ELF-1 (cell line): Measurements from ENCODE around the gene EPYC.

Source experiments
- DNase-seq: peaks from one replicate; pipeline ENCODE4 v3.0.0-alpha.2; 2016; ENCODE audit warnings: low read depth, low spot score

Gene EPYC, protein sequence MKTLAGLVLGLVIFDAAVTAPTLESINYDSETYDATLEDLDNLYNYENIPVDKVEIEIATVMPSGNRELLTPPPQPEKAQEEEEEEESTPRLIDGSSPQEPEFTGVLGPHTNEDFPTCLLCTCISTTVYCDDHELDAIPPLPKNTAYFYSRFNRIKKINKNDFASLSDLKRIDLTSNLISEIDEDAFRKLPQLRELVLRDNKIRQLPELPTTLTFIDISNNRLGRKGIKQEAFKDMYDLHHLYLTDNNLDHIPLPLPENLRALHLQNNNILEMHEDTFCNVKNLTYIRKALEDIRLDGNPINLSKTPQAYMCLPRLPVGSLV

DNA sequence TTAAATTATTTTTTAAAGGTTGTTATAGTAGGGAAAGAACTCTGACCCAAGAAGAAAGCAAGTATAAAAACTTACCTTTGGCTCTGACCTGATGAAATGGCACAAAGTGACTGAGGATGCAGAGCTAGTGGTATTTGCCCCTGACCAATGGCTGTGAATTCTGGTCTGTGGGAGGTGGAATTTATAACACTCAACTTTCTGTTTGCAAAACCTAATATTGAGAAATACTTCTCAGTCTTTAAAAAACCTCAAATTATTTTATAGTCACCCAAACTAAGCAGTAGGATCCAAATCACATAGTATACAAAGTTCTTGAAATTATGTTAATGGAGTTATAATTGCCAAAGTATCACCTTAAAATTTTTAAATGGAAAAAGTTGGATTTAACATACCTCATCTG is at the start of gene EPYC:
TSS of gene EPYC (minus strand) at position 101 of the 400 bp plus-strand sequence. CDS start 2,407 bp downstream, outside the sequence.
- no peak for DNase-seq

DNA sequence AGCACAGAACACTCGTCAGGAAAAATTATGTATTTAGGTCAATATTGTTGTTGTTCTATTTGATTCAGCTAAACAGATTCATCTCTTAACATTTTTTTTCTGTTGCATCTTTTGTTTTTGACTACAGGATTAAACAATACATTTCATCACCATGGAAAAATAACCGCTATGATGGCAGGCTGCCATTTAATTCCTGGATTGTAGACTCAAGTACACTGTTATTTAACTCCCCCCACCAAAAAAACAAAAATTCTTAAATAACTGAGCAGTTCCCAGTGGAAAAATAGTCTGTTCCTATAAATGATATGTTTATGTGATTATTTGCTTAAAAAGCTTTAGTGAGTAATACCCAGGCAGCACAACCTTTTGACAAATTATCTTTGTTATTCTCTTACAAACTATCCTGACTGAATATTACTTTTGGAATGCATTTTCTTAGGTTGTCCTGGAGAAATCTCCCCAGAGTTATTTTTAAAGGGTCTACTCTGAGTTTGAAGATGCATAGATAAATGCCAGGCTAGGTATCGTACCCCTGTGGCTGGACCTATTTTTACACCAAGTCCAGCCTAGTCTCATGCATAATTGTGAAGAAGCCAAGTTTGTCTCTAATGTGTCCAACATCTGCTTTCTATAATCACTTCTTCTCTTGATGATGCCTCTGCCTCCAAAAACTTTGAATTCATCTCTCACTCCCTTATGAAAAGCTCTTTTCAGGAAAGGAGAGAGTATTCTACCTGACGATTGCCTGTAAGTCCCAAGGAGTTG is 49.4 kb upstream of the EPYC start:
- DNase-seq: no peak

DNA sequence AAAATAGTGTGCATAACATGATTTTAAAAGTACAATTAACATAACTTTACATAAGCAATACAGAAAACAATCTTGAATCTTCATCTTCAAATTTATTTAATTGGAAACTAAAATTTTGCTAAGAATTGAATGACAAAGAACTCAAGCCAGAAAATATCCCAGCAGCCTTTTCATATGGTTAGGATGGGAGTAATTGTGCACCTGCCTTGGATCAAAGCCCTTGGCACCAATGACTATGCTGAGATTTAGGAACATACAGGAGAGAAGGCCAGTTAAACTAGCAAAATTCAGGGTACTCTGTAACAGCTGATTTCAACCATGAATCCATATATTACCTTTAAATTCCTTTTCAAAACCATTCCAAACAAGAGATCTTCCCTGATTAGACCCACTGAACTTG is 47.3 kb upstream of the EPYC start:
- no peak for DNase-seq

DNA sequence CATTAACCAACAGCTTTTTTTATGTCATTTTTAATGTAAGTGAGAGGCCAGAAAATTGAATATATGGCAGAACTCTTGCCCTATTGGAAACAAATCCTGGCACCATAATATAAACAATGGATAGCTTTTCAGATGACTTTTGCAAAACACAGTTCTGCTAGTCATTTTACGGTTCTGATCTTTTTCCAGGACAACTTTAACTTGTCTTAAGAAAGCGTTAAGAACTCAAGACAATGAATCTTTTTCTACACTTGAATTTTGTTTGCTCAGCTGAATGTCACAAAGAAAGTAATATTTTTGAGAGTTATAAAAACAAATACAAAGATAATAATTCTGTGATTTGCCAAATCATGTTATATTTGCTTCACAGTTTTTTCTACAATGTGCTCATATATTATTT is 39.8 kb upstream of the EPYC start:
- DNase-seq: no peak

DNA sequence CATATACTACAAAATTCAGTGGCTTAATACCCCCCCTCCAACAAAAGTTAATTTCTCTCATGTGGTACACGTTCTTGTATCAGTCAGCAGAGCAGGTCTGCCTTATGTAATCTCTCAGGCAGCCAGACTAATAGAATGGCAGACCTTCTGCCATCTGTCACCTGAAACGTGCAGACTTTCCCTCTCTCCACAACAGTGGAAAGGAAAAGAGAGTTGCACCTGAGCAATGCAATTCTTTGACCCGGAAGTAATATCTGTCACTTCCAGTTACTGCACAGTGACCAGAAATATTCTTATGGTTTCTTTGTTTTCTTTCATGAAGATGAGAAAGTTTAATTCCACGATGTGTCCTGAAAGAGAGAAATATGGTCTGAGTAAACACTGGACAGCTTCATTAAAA is 38.6 kb upstream of the EPYC start:
- DNase-seq: no peak

DNA sequence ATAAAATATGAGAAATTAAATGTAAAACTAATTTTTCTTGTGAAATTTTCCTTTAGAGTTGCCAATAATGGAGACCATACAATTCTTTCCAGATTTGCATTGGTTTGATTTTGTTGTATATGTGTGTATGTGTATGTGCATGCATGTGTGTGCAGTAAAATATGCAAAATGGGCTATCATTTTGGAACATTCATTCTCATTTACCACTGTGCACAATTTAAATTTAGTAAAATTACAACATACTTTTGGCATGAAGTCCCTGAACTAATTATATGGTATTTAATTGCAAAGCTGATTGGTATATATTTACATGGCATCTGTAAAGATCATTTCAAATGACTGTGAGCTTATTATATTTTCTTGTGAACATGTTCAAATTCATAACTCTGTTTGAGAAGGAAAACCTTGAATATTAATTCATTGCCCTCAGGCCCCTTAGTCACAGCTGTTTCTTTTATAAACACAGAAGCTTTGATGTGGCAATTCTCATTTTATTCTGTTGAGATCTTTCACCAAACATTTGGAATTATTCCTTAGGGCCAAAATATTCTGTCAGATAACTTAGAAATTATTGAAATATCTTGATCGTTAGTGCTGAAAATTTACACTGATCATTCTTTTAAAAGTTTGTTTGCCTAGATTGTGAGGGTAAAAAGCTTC is 35.5 kb upstream of the EPYC start:
- no peak for DNase-seq

DNA sequence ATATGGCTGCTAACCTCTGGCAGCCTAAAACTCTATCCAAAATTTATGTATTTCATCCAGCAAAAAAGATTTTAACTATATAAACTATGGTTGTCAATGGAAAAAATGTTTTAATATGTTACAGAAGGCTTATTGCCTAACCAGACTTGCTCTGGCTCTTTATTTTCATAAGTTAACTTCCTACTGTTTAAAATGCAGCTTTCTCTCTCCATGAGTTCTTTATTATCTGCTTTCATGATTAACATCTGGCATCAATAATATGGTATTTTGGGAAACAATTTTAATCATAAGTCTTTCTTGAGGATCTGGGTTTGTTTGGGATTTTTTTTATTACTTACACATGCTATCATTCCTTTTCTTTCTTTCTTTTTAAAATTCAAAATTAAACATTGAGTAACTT is 32.5 kb upstream of the EPYC start:
- DNase-seq: no peak

DNA sequence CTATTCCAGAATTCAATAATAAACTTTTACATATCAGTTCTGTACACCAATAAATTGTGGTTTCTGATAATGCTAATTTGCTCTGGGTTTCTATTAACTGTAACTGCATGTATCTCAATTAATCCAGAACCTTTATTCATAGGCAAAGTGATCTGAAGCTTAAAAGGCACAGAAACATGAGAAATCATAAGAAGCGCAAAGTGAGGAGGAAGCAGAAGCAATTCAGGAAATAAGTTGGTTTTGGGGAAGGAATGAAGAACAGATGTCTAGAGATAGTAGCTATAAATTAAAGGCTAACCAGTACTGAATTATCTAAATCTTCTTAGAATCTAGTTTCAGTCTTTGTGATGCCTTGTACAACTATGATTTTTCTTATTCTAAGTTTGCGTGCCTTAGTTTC is 28.5 kb upstream of the EPYC start:
- DNase-seq: no peak

DNA sequence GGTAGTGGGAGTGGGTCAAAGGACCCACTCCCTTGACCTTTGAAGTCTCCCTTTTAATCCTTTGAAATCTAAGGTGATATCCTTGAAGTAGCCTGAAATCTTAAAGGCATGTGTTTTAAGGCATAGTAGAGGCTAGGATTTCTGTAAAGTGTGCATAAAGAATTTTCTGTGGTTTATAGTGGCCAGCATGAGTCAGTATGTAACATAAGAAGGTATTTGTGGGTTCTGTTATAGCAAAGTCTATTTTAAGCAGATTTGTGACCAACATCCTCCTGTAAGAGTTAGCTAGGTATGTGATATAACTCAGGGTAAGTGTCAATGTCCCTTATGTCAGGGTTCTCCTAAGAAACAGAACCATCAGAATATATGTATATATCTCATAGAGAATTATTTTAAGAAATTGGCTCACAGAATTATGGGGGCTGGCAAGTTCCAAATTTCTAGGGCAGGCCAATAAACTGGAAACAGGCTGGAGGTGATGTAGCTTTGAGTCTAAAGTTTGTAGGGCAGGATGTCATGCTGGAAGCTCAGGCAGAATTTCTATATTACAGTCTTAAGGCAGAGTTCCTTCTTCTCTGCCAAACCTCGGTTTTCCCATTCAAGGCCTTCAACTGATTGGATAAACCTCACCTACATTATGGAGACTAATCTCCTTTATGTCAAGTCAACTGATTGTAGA is 18.7 kb upstream of the EPYC start:
- no peak for DNase-seq

DNA sequence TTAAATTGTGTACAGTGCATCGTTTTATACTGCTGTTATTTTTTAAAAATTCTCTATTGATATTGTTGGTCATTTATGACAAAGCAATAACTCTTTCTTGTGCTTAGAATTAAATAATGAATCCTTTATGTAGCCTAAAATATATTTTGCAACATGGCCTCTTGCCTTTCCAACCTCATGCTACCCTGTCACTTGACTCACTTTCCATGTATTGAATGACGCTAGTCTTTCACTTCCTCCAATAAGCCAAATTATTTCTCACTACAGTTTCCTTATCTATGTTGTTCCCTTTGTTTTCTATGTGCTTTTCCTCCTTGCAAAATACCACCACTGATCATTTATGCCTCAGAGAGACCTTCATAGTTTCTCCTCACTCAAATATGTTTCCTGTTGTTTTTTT is 16.3 kb upstream of the EPYC start:
- no peak for DNase-seq

DNA sequence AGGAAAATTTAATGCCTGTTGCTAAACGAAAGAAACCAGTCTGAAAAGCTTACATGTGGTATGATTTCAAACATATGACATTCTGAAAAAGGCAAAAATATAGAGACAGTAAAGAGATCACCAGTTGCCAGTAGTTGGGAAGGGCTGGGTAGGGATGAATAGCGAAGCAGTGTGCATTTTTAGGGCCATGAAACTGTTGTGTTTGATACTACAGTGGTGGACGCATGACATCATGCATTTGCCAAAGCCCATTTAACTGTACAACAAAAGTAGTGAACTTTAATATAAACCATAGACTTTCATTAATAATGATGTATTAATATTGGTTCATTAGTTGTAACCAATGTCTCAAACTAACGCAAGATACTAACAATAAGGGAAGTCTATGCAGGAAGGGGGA is 14.7 kb upstream of the EPYC start:
- no peak for DNase-seq

DNA sequence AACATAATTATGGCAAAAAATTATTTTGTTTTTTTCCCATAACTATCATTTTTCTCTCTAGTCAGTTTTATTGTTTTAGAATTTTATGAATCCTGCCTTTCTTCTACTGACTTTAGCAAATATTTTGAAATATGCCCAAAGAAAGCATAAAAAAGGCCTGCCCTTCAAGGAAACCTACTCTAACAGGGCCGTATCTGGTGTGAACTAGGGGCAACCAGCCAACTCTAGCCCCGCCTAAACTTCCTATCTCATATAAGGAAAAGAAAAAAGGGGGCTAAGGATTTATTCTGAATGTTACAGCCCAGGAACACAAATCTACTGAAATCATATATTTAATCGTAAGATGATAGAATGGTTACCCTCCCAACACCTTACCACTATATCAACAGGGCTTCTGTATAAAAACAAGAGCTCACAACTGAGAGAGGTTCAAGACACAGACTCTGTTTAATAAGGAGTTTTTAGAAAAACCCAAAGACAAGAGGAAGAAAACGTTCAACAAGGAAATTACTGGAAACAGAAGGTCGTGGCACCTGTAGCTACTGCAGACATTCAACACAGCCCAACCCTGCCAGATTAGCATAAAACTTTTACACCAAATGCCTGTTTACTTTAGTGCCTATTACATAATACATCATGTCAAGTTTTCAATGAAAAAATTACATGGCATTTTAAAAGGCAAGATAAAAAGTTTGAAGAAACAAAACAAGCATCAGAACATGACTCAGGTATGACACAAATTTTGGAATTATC is 12.9 kb upstream of the EPYC start:
- no peak for DNase-seq

DNA sequence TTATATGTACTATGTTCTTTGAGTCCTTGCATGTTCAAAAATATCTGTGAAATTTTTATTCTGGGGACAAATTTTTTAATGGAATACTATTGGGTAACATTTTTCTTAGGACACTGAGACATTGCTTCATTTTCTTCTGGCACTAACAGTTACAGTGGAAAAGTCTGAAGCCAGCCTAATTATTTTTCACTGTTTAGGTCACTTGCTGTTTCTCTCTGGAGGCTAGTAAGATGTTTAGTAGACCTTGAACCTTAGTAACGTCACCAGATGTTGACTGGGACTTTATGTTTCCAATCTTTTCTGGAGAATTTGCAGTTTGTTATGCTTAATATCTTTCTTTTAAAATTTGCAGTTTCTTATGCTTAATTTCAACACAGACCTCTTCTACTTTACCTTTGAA is 12.3 kb upstream of the EPYC start:
- DNase-seq: no peak

DNA sequence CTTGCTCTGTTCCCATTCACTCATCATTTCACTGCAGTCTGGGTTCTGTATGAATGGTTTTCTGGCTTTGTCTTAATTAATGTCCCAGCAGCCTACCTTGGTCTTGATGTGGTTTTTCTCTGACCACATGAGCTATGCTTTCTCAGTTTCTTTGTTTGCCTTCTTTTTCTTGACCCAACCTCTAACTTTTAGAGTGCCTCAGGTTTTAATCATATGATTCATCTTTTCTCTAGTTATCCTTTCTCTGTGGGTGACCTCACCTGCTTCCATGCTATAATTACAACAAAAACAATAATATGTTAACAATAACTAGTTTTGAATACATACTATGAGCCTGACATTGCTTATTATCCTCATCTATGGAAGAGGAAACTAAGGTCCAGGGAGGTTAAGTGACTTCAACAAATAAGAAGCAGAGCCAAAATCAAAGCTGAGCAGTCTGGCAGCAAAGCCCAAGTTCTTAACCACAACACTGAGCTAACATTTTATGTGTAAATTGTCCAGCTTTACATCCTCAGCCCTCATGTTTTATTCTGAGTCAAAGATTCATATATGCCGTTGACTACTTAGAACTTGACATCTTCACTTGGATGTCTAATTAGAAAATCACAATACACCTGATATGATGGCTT is 4.7 kb upstream of the EPYC start:
- DNase-seq: no peak

DNA sequence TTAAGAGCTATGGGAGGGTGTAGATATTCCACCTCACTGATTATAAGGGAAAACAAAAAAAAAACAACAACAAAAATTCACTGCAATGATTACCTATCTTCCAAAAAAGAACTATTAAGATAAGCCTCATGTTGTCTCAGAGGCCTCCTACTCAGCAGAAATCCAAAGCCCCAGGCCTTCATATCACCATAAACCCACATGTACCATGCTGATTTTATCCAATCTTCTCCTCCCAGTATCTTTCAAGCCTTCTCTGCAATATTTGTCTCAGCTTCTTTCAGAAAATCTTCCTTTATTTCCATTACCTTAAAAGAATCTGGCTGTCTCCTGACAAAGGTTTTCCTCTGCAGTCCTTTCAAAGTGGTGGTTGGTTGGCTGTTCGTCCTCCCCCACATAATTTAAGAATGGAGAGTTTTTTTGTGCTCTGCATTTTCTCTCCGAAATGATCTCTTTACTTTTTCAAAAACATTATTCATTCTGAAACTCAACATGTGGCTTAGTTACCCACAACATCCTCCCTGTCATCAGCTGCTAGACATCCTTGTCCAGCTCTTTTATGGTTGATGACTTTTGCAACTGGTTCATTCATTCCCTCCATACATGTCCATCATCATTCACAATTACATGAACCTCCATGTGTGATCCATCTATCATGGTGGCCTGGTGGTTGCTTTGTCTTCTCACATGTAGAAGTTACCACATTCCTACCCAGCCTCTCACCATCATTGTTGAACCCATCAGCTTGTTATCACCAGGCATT is 2.9 kb upstream of the EPYC start:
- no peak for DNase-seq

DNA sequence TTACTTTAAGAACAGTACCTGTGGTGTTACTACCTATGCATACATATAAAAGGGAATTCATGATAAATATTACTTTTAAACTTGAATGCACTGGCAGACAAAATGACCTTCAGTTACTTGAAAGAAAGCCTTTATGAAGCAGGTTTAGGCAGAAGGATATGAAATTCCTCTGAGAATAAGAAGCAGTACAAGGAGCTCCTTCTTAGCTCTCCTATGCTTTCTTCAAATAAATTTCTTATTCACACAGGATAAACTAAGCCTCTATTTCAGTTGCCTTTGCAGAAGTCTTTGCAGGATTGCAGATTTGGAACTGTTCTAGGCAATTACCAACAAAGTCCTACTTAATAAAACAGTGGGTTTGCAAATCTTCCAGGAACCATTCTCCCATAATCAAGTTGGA is 1.0 kb downstream of the EPYC start:
- DNase-seq: no peak

DNA sequence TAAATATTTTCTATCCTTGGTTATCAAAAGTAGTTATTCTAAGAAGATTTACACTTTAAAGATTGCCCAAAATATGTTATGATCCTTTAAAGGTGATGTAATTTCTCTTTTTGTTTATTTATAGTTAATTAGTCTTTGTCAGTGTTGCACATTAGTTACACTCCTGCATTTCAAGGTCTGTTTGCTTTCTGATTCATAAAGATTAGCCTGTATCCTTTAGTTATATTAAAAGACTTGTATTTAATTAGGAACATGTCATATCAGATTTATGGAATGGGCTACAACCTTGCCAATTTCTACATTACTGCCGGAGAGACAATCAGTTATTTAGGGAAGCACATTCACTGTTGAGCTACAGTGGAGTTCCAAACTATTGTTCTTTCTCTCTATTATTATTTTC is 3.5 kb downstream of the EPYC start:
- no peak for DNase-seq

DNA sequence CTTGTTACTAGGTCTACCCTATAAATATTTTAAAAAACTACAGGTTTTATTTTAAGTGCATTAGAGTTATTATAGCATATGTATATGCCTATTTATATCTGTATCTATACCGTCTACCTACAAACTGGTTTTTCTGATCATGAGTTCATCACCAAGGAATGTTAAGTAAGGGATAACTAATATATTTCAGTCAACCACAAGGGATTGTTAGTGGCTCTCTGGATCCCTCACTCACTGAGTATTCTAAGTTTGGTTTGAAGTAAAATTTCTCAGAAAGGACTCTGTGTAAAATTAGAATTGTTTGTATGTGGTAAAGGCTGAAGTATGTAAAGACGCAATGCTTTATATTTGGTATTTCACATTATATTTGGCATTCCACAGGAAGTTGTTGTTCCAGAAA is 4.8 kb downstream of the EPYC start:
- no peak for DNase-seq

DNA sequence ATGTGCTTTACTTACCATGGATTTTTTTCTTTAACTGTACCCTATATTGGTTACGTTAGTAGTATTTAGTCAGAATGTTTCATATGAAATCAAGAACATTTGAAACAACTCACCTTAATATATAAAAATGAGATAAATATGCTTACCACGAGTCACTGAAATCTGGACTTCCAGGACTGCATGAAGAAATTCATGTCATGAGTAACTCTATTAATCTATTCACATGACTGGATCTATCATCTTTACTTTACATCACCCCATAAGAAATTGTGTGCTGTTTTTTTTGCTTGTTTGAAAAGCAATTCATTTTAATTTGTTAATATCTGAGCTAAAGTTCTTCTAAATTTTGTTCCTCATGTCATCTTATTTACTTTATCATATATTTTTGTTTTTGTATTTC is 5.2 kb downstream of the EPYC start:
- no peak for DNase-seq

DNA sequence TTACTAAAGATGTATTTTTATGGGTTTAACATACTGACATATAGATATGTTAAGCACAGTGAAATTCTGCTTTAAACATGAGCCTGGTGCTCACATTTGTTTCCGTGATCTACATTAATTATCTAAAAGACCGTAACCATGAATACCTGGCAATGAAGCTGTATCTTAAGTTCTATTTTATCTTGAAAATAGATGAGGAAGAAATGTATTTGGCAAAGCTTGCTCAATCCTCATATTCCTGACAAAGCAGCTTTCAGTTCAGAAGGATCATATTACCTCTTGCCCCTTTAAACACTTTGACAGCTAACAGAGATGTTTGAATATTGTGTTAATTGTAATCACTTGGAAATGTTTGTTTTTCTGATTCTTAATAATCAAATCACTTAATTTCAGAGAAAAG is 9.8 kb downstream of the EPYC start:
- DNase-seq: no peak
